ENCODE measurements around the gene RASGEF1C. TPM values are rescaled to one million over a fixed set of nuclear protein-coding genes. Genes with fewer than 3 reads are reported as not detected.
A peak's percentile ranks its signal among the peaks of the same experiment; 100 is the strongest.

RASGEF1C gene
- total RNA-seq, 4 donors from 2014 or later = 1.2 to 3.1 (median 2.5) TPM

DNA sequence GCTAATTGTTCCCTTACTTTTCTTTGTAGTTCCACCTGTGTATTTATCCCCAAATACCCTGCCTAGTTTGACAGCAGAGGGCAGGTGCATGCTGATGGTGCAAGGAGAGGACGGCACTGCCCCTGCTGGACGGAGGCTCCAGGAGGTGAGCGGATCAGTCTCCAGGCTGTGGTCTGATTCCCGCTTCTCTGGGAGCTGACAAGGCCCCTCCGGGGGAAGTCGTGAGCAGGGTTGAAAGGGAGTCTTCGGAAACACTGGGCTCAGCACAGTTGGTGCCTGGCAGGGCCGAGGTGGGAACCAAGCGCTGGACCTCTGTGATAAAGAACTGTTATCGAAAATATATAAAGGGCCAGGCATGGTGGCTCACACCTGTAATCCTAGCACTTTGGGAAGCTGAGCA is 52.9 kb downstream of the RASGEF1C start:
- peak; percentile 62 for DNase-seq (ENCODE audit: extremely low spot score)
- 94% methylated on average over 10 of the region's 10 CpGs for WGBS
- no peak for TF ChIP-seq POLR2AphosphoS5 (IDR thresholded peaks at IDR 0.05)
- no peak for TF ChIP-seq POLR2A (IDR thresholded peaks at IDR 0.05; ENCODE audit: low read depth)
- no peak for TF ChIP-seq EP300 (IDR thresholded peaks at IDR 0.05)
- TF ChIP-seq, protein P1, sequence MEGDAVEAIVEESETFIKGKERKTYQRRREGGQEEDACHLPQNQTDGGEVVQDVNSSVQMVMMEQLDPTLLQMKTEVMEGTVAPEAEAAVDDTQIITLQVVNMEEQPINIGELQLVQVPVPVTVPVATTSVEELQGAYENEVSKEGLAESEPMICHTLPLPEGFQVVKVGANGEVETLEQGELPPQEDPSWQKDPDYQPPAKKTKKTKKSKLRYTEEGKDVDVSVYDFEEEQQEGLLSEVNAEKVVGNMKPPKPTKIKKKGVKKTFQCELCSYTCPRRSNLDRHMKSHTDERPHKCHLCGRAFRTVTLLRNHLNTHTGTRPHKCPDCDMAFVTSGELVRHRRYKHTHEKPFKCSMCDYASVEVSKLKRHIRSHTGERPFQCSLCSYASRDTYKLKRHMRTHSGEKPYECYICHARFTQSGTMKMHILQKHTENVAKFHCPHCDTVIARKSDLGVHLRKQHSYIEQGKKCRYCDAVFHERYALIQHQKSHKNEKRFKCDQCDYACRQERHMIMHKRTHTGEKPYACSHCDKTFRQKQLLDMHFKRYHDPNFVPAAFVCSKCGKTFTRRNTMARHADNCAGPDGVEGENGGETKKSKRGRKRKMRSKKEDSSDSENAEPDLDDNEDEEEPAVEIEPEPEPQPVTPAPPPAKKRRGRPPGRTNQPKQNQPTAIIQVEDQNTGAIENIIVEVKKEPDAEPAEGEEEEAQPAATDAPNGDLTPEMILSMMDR (IDR thresholded peaks at IDR 0.05) = no peak
- Histone ChIP-seq H3K27me3 (peaks cover 0 to 1% (median 0%) of the 10 kb centered on the region in 4 donors), H3K27ac (replicated peaks in 1 of 4) (no peak overlapping the region), H3K4me1 (no peaks in the 10 kb centered on the region), H3K4me3 (no peak overlapping the region), H3K9me3 (peaks cover 0 to 6% (median 0%) of the 10 kb centered on the region in 4 donors), H3K36me3 (no peaks in the 10 kb centered on the region)
- intact Hi-C loops (cut with DNase I) = no loop called here

DNA sequence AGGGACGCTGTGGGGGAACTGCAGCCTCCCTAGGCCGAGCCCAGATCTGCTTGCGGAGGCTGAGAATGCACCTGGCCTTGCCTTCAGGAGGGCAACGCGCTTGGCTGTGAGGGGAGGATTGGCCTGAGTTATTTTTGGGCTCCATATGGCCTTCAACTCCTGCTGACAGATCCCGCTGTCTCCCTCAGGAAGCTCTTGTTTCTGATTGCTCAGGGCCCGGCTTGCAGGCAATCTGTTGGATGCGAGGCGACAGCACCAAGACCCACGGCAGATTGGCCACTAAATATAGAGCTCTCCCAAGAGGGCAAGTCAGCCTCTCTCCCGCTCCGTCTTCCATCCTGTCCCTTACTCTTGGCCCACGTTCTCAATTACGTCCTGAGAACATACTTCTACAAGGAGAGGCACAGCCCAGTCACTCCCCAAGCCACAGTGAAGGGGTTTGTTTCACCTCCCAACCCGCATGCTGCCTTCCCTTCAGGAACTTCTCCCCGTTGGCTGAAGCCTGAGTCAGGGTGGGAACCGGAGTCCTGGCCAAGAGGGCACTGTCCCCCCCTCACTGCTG is 53.6 kb downstream of the RASGEF1C start:
- H3K27ac ChIP-seq (replicated peaks in 1 of 4) = no peak overlapping the region
- H3K9me3 ChIP-seq = peaks cover 0 to 6% (median 0%) of the 10 kb centered on the region in 4 donors
- H3K4me1 ChIP-seq = no peaks in the 10 kb centered on the region
- TF ChIP-seq POLR2AphosphoS5 (IDR thresholded peaks at IDR 0.05) (no peak), EP300 (IDR thresholded peaks at IDR 0.05) (no peak), POLR2A (IDR thresholded peaks at IDR 0.05; ENCODE audit: low read depth) (no peak)
- TF ChIP-seq, protein P1 (IDR thresholded peaks at IDR 0.05) = no peak
- no peaks in the 10 kb centered on the region for H3K27me3 ChIP-seq
- H3K36me3 ChIP-seq = no peaks in the 10 kb centered on the region
- DNase-seq (ENCODE audit: extremely low spot score) = peak; percentile 87
- 72% methylated on average over 12 of the region's 17 CpGs for WGBS
- intact Hi-C loops (cut with DNase I) = no loop called here
- no peak overlapping the region for H3K4me3 ChIP-seq

DNA sequence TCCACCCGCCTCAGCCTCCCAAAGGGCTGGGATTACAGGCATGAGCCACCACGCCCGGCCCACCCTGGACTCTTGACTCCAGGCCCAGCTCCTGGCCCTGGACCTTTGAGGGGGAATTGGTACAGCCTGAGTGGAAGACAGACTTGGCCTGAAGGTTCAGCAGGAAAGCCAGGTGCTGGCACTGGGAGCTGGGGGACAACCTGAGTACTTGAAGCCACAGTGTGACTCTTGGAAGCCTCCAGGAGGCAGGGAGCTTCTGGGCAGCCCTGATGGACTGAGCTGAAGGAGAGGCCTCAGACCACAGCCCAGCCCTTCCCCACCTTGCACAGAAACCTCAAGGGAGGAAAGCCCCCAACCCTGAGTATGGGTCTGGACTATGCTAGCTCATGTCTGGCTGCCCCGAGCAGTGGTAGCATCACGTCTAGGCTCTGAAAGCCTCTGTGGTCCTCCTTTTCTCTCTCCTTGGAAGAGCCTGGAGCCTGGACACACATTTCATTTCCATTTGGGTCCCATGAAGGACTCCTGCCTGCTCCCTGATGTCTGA is 54.1 kb downstream of the RASGEF1C start:
- Histone ChIP-seq H3K4me3 (no peak overlapping the region), H3K27me3 (no peaks in the 10 kb centered on the region), H3K4me1 (no peaks in the 10 kb centered on the region), H3K36me3 (no peaks in the 10 kb centered on the region), H3K9me3 (peaks cover 0 to 7% (median 3%) of the 10 kb centered on the region in 4 donors), H3K27ac (replicated peaks in 1 of 4) (no peak overlapping the region)
- no peak for TF ChIP-seq POLR2AphosphoS5 (IDR thresholded peaks at IDR 0.05)
- TF ChIP-seq POLR2A (IDR thresholded peaks at IDR 0.05; ENCODE audit: low read depth) = no peak
- TF ChIP-seq, protein P1 (IDR thresholded peaks at IDR 0.05) = no peak
- no peak for TF ChIP-seq EP300 (IDR thresholded peaks at IDR 0.05)
- peak; percentile 45 for DNase-seq (ENCODE audit: extremely low spot score)
- 100% methylated on average over 3 of the region's 5 CpGs for WGBS
- intact Hi-C loops (cut with DNase I) = no loop called here

DNA sequence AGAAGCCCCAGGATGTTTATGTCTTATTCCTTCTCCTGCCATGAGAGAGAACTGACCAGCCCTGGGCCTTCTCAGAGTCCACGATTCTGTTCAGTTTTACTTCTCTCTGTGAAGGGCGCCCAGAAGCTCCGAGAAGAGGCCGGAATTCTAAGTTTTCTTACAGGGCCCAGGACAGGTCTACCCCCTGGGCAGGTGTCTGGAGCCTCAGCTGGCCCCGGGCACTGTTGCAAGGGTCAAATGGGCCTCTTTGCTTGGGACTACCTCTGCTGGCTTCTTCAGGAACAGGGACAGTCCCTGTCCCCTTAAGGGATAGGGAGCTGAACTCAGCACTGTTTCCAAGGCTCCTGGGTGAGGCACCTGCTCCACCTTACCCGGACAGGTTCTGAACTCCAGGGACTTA is 55.0 kb downstream of the RASGEF1C start:
- no peak for TF ChIP-seq POLR2A (IDR thresholded peaks at IDR 0.05; ENCODE audit: low read depth)
- no peak for TF ChIP-seq EP300 (IDR thresholded peaks at IDR 0.05)
- TF ChIP-seq, protein P1 (IDR thresholded peaks at IDR 0.05) = no peak
- no peak for TF ChIP-seq POLR2AphosphoS5 (IDR thresholded peaks at IDR 0.05)
- peak; percentile 66 for DNase-seq (ENCODE audit: extremely low spot score)
- intact Hi-C loops (cut with DNase I) = no loop called here
- WGBS = 63% methylated on average over 6 of the region's 6 CpGs
- Histone ChIP-seq H3K4me1 (no peaks in the 10 kb centered on the region), H3K27ac (replicated peaks in 1 of 4) (no peak overlapping the region), H3K27me3 (no peaks in the 10 kb centered on the region), H3K36me3 (no peaks in the 10 kb centered on the region), H3K4me3 (no peak overlapping the region), H3K9me3 (peaks cover 0 to 16% (median 5%) of the 10 kb centered on the region in 4 donors)
